ENCODE measurements around the gene CCR5AS.

DNA sequence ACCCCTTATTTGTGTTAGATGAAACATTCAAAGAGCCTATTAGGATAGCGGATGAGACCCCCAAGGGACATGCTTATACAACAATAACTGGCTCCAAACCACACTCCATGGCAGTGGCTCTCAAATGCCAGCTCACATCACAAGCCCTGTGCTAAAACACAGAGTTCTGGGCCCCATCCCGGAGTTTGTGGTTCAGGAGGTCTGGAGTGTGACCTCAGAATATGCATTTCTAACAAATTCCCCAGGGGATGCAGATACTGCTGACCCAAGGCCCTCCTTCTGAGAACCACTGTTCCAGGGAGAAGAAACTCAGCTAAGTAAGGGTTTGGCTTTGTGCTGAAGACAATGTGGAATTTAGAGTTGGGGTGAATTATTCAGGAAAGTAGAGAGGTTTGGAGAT, 3.8 kb upstream of the CCR5AS start:
- TF ChIP-seq POLR2AphosphoS5 (IDR thresholded peaks at IDR 0.05) (no peak), POLR2A (IDR thresholded peaks at IDR 0.05) (no peak), EP300 (IDR thresholded peaks at IDR 0.05) (no peak)
- TF ChIP-seq, protein P1, sequence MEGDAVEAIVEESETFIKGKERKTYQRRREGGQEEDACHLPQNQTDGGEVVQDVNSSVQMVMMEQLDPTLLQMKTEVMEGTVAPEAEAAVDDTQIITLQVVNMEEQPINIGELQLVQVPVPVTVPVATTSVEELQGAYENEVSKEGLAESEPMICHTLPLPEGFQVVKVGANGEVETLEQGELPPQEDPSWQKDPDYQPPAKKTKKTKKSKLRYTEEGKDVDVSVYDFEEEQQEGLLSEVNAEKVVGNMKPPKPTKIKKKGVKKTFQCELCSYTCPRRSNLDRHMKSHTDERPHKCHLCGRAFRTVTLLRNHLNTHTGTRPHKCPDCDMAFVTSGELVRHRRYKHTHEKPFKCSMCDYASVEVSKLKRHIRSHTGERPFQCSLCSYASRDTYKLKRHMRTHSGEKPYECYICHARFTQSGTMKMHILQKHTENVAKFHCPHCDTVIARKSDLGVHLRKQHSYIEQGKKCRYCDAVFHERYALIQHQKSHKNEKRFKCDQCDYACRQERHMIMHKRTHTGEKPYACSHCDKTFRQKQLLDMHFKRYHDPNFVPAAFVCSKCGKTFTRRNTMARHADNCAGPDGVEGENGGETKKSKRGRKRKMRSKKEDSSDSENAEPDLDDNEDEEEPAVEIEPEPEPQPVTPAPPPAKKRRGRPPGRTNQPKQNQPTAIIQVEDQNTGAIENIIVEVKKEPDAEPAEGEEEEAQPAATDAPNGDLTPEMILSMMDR (IDR thresholded peaks at IDR 0.05) = no peak

Measured in suprapubic skin (tissue), 4 donors.